ENCODE data around the gene COL21A1.

The COL21A1 gene

GRCh38 chr6:56244528-56245253 lies 2.7 kb downstream of the COL21A1 start:
- DNase-seq: no peak

GRCh38 chr6:56244089-56244488 lies 3.3 kb downstream of the COL21A1 start:
- no peak for DNase-seq

GRCh38 chr6:56243518-56244070 lies 3.8 kb downstream of the COL21A1 start:
- DNase-seq: no peak

DNA sequence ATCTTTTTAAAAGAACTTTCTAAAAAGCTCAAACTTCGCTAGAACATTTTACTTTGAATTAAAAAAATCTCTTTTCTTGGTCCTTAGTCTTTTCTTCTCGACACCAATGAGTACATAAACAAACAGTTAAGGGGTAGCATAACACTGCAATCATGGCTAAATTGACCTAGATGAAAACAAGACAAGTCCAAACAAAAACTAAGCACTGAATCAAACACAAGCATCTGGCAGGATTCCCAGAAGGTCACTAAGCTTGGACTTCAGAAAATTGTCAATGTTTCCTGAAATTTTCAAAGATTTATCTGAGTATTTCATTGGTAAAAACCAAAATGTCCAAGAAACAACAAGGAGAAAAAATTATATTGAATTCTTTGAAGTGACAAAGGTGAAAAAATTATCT lies 5.0 kb downstream of the COL21A1 start:
- DNase-seq: no peak

DNA sequence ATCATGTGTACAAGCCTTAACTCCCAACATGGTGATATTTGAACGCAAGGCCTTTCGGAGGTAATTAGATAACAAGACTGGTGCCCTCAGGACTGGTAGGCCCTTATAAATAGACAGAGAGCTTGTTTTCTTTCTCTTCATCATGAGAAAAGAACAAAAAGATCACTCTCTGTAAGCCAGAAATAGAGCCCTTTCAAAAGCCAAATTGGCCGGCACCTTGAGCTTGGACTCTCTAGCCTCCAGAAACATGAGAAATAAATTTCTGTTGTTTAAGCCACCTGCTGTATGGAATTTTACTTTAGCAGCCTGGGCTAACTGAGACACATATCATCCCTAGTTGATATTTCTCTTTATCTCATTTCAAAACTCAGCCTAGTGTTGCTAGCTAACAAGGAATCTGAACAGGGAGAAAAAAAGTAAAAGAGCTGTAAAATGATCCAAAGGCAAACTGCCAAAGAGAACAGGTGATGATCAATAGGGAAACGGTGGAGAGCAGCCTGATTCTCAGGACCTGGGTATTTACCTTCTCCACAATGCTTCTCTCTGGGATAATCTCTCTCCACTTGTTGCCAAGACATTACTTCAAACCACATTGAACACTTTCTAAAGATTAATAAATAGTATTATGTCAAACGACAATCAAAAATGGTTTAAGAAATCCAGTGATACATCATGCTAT lies 6.1 kb downstream of the COL21A1 start:
- DNase-seq: no peak

GRCh38 chr6:56238352-56238751 lies 9.0 kb downstream of the COL21A1 start:
- no peak for DNase-seq

DNA sequence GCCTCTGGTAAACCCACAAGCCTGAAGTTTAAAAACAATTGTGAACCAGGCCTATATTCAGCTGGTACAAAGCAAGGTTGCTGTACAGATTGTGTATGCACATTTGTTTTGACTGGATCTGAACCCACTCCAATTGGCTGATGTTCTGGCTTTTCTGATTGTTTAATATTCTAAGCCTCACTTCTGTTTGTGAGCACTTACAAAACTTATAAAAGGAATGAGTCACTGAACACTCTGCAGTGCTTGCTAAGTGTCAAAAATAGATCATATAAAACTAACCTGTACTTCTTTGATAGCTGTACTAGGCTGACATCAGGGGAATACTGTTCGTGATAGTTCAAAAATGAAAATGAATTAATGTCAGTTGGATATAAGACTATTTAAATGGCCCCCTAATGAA lies 12.1 kb downstream of the COL21A1 start:
- no peak for DNase-seq

- no peak for DNase-seq
These were observed 14.9 kb downstream of the COL21A1 start for GRCh38 chr6:56232436-56232835.

DNA sequence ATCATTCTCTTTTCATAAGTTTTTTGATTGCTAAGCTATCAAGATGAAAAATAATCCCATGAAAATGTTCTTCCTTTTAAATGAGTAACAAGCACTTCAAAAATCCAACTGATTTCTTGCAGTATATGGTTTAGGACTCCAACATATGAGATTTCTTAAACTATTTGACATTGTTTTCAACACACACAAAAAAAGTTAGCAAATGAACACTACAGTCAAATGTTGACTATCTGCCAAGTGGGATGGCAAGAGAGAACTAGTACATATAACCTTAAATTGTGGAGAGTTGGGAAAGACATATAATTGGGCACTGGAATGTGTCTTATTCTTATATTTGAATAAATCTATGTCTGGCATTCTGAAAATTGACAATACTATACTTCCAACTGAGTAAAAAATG lies 15.6 kb downstream of the COL21A1 start:
- no peak for DNase-seq

DNA sequence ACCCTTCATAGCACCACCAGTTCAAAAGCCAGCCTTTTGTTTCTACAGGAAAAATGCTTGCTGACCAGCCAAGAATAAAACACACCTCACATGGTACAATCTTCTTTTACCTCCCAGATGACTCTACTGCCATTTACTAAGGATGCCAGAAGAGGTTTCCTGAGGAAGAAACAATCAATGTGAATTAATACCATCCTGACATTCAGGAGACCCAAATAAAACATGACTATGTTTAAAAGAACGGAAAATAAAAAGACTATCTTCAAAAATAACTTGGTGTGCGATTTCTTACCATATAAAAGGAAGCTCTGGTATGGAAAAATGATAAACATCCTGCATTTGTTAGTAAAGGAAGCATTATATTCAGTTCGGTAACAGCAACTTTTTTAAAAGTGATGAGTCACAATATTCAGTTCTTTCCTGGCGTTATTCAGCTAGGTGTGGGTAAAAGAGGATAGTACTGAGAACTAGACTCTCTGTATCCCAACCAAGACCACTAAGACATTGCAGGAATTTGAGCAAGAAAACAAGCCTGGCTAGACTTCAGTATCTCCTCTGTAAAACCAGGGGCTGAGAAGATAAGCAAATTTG lies 16.3 kb downstream of the COL21A1 start:
- no peak for DNase-seq

- DNase-seq: no peak
These were observed 20.1 kb downstream of the COL21A1 start for GRCh38 chr6:56227071-56227879.

DNA sequence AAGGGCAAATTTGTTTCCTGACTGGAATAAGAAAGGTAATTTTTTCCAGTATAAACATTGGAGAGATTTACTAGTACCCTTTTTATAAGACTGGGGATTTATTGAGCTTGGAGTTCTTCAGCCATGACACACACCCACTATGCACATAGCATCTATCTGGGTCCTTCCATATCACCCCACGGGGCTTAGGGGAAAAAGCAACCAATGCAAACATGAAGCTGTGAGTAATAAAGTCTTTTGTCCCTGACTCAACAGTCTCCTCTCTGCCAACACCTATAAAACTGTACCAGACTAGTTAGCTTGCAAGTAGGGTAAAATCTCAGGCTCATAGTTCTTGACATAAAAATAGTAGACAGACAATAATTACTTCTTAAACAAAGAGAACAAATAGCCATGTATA lies 23.4 kb downstream of the COL21A1 start:
- DNase-seq: no peak

DNA sequence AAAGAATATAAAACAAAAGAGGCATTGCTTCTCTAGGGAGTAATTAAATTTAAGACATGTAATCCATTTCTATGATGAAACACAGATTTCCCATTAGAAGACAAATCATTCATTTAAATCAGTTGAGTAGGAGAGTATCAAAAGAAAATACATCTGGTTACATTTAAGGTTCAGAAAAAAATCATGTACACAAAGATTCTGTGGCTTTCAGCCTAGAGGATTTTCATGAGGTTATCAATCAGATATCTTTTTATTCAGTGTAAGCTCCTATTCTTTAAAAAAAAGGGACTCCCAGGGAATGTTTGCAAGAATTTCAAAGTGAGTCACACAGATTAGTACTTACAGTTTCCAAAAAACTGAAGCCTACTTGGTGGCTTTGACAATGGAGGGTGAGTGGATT lies 24.9 kb downstream of the COL21A1 start:
- DNase-seq: no peak

DNA sequence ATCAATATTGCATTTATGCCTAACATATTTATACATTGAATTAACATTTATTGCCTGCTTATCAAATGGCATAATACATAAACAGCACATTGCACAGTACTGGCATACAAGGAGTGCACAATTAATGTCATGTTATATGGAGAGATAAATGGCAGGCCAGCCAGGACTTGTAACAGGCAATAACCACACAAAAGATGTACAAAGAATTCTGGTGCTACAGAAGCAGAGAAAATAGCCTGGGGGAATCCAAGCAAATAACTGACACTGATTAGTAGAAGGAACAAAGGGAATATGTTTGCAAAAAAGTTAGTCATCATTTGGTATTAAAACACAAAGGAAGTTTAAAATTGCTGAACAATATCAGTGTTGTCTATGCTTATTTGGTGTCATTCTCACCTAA lies 27.3 kb downstream of the COL21A1 start:
- no peak for DNase-seq

DNA sequence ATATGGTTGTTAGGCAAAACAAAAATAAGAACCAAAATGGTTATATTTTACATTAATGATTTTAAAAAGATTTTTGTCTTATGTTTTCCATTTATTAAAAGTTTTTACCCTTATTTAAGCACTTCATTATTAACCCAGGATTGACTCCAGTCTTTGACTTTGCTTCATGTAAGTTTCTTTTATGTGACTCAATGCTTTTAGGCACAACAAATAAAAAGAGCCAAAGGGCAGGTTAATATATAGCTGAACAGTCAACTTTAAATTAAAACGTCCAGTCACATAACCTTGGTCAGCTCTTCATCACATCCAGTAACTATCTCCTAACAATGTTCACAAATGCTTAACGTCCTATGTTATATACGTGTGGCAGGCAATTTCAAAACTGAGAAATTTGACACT lies 32.7 kb downstream of the COL21A1 start:
- no peak for DNase-seq

DNA sequence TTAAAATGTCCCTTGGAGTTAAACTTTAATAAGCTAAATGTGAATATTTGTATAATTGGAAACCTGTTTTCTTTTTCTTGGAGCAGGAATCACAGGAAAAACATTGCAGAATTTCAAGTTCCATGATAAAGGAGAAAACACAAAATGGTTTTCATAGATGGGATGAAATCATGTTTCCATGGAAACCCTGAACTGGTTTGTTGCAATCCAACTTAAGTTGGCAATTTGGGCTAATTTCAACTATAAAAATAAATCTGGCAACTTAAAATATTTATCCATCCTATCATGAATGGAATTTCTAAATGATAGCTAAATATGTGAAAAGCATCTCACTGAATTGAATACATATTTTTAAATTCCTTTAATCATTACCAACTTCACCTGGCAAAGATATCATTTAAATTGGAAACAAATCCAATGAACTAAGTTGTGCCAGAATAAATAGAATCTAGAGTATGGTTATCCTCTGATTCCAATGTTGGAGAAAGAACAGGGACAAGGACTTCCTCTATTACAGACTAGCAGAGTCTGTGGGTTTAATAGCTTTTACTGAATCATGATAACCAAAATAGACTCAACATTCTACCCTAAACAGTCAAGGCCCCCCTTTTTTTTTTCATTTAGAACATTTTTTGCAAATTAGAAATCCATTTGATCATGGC lies 33.2 kb downstream of the COL21A1 start:
- DNase-seq: no peak

GRCh38 chr6:56211724-56212123 lies 35.7 kb downstream of the COL21A1 start:
- no peak for DNase-seq

DNA sequence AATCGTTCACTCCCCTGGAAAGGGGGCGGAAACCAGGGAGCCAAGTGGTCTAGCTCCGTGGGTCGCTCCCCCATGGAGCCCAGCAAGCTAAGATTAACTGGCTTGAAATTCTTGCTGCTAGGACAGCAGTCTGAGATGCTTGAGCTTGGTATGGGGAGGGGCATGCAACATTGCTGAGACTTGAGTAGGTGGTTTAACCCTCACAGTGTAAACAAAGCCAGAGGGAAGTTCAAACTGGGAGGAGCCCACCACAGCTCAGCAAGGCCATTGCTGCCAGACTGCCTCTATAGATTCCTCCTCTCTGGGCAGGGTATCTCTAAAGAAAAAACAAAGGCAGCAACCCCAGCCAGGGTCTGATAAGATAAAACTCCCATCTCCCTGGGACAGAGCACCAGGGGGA lies 43.2 kb downstream of the COL21A1 start:
- DNase-seq: no peak

DNA sequence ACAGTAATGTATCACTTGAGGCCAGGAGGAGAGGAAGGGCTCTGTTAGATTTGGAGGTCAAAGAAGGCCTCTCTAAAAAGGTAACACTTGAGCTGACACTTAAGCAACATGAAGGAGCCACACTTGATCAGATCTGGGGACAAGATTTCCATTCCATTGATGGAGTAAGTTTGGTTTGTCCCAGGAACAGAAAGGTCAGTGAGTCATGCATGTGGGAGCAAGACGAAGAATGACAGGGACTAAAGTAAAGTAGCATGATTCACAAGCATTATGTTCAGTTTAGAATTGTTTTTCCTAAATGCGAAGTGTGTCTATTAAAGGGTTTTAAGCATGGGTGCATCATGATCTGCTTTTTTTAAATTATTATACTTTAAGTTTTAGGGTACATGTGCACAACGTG lies 47.4 kb downstream of the COL21A1 start:
- DNase-seq: no peak

- DNase-seq: no peak
These were observed 53.5 kb downstream of the COL21A1 start for GRCh38 chr6:56193846-56194245.

GRCh38 chr6:56188429-56188828 lies 59.0 kb downstream of the COL21A1 start:
- no peak for DNase-seq

GRCh38 chr6:56187686-56188085 lies 59.7 kb downstream of the COL21A1 start:
- no peak for DNase-seq

DNA sequence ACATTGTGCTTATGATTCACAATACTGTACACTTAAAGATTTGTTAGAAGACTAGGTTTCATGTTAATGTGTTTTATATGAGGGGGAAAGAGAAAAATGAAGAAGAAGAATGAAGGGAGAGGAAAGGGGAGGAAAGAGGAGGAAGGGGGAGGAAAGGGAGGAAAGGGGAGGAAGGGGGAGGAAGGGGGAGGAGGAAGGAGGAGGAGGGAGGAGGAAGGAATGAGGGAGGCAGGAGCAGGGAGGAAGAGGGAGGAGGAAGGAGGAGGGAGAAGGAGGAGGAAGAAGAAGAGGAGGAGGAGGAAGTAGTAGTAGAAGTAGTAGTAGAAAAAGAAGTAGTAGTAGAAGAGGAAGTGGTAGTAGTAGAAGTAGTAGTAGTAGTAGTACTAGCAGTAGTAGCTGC lies 70.6 kb downstream of the COL21A1 start:
- DNase-seq: no peak

Measured in activated CD4-positive, alpha-beta T cell treated with anti-CD3 and anti-CD28 coated beads, Interleukin-2, amount 50 U/mL, for 4 hours (primary cell).